ENCODE data around the gene METTL14. TPM values are rescaled to one million over a fixed set of nuclear protein-coding genes. Genes with fewer than 3 reads are reported as not detected.

Gene METTL14
- total RNA-seq, 3 donors from 2014 or later (not counting 1 experiment from before 2014, with no cell fraction given): 50.2 to 57.5 (median 51.9) TPM

DNA sequence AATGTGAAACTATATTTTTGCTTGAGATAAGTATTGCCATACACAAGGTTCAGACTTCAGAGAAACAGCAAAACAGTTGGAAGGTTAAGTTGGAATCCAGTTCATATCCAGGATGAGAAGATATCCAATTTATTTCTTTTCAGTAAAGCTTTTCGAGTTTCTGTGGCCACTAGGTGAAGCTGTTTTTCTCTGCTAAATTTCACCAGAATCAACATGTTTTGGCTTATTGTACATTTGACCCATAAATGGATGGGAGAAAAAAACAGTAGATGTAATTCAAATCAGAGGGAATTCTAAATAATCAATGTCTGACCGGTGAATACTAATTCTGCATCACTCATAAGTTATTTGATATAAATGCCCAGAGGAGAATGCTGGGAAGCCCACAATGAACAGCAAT lies 9.1 kb upstream of the METTL14 start:
- Mint-ChIP-seq H3K4me1 (no peaks in the 10 kb centered on the region), H3K27ac (no peak overlapping the region), H3K9me3 (no peaks in the 10 kb centered on the region), H3K27me3 (ENCODE audit: low read depth in 2 of 2) (peaks cover 17 to 23% of the 10 kb centered on the region in 2 donors), H3K36me3 (no peaks in the 10 kb centered on the region), H3K4me3 (no peak overlapping the region)
- no peak for DNase-seq
- Histone ChIP-seq H3K4me3 (ENCODE audit: low read length) (no peak overlapping the region), H3K9me3 (ENCODE audit: control insufficient read depth, insufficient read depth, low read length) (no peaks in the 10 kb centered on the region), H3K4me1 (ENCODE audit: control insufficient read depth, insufficient read depth, low read length) (no peaks in the 10 kb centered on the region), H3K27ac (ENCODE audit: low read length) (no peak overlapping the region), H3K36me3 (ENCODE audit: control insufficient read depth, insufficient read depth, low read length) (no peaks in the 10 kb centered on the region), H3K27me3 (ENCODE audit: control insufficient read depth, insufficient read depth, low read length) (no peaks in the 10 kb centered on the region)
- intact Hi-C loops (cut with micrococcal nuclease): no loop called here
- no peak for TF ChIP-seq CTCF (IDR thresholded peaks at IDR 0.05)
- ATAC-seq: no peak
- WGBS (ENCODE audit: insufficient coverage): 73% methylated on average over 2 of the region's 2 CpGs

DNA sequence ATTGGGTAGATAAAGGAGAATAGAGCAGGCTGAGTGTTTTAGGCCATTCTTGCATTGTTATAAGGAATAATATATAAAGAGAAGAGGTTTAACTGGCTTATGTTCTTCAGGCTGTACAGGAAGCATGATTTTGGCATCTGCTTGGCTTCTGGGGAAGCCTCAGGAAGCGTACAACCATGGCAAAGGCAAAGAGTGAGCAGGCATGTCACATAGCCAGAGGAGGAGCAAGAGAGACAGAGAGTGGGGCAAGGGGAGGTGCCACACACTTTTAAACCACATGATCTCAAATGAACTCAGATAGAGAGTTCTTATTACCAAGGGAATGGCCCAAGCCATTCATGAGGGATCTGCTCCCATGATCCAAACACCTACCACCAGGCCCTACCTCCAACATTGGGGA lies 4.4 kb upstream of the METTL14 start:
- Mint-ChIP-seq H3K4me1 (peaks cover 9 to 12% of the 10 kb centered on the region in 2 donors), H3K27me3 (ENCODE audit: low read depth in 2 of 2) (peaks cover 21 to 24% of the 10 kb centered on the region in 2 donors), H3K36me3 (no peaks in the 10 kb centered on the region), H3K4me3 (no peak overlapping the region), H3K27ac (no peak overlapping the region), H3K9me3 (no peaks in the 10 kb centered on the region)
- Histone ChIP-seq H3K4me3 (ENCODE audit: low read length) (no peak overlapping the region), H3K27ac (ENCODE audit: low read length) (no peak overlapping the region), H3K27me3 (ENCODE audit: control insufficient read depth, insufficient read depth, low read length) (no peaks in the 10 kb centered on the region), H3K4me1 (ENCODE audit: control insufficient read depth, insufficient read depth, low read length) (peaks cover 4% of the 10 kb centered on the region), H3K9me3 (ENCODE audit: control insufficient read depth, insufficient read depth, low read length) (no peaks in the 10 kb centered on the region), H3K36me3 (ENCODE audit: control insufficient read depth, insufficient read depth, low read length) (no peaks in the 10 kb centered on the region)
- ATAC-seq (no peak), DNase-seq (no peak)
- TF ChIP-seq CTCF (IDR thresholded peaks at IDR 0.05): no peak
- WGBS (ENCODE audit: insufficient coverage): 100% methylated on average over 1 of the region's 1 CpG
- intact Hi-C loops (cut with micrococcal nuclease): no loop called here

DNA sequence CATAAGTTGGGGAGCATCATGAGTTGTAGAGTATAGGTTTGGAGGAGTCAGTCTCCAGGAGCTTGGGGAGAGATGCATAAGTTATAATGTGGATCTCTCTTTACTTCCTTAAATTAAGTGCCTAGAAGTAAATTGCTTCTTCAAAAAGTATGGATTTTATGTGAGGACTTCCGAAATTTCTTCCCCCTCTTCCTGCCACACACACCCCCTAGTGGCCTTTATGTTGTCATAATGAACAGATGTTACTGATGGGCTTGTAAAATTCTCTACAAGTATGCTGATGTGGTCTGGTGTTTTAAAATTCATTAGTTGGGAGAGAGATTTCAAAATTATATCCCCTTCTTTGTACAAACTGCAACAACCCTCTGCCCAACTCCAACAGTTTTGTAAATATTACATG lies 2.3 kb upstream of the METTL14 start:
- H3K9me3 Mint-ChIP-seq: no peaks in the 10 kb centered on the region
- intact Hi-C loops (cut with micrococcal nuclease): no loop called here
- peaks cover 4% of the 10 kb centered on the region for H3K4me1 ChIP-seq (ENCODE audit: control insufficient read depth, insufficient read depth, low read length)
- peak in 1 of 2 donors; percentile 9 for DNase-seq
- H3K36me3 ChIP-seq (ENCODE audit: control insufficient read depth, insufficient read depth, low read length): peaks cover under 1% of the 10 kb centered on the region
- no peak overlapping the region for H3K27ac Mint-ChIP-seq
- H3K27me3 ChIP-seq (ENCODE audit: control insufficient read depth, insufficient read depth, low read length): no peaks in the 10 kb centered on the region
- H3K4me3 Mint-ChIP-seq: peak overlapping the region; percentile 42
- no peaks in the 10 kb centered on the region for H3K36me3 Mint-ChIP-seq
- no peak for ATAC-seq
- no peak overlapping the region for H3K27ac ChIP-seq (ENCODE audit: low read length)
- peak; percentile 12 for TF ChIP-seq CTCF (IDR thresholded peaks at IDR 0.05)
- H3K4me1 Mint-ChIP-seq: peaks cover 21 to 26% of the 10 kb centered on the region in 2 donors
- H3K9me3 ChIP-seq (ENCODE audit: control insufficient read depth, insufficient read depth, low read length): no peaks in the 10 kb centered on the region
- no CpG with 5 or more reads among the region's 1 CpG for WGBS (ENCODE audit: insufficient coverage)
- H3K27me3 Mint-ChIP-seq (ENCODE audit: low read depth in 2 of 2): peaks cover 21 to 24% of the 10 kb centered on the region in 2 donors
- H3K4me3 ChIP-seq (ENCODE audit: low read length): no peak overlapping the region

DNA sequence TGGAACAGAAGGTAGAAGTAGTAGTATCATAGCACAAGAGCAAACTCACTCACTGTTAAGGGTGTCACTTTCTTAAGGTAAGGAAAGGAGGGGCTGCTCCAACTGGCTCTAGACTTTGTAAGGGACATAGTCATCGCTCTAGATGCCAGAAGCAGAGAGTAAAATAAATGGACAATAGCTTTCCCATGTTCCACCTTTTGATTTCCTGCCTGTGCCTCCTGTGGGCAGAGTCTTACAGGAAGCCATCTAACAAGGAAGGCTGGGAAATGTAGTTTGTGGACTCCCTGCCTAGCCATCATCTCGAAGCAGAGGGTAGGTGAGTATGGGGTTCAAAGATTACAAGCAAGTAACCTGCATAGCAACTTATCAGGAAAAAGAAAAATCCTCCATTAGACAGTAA lies 1.7 kb upstream of the METTL14 start:
- H3K9me3 Mint-ChIP-seq: no peaks in the 10 kb centered on the region
- WGBS (ENCODE audit: insufficient coverage): 57% methylated on average over 1 of the region's 2 CpGs
- no peaks in the 10 kb centered on the region for H3K27me3 ChIP-seq (ENCODE audit: control insufficient read depth, insufficient read depth, low read length)
- peak overlapping the region; percentile 42 for H3K4me3 Mint-ChIP-seq
- H3K27ac Mint-ChIP-seq: no peak overlapping the region
- H3K9me3 ChIP-seq (ENCODE audit: control insufficient read depth, insufficient read depth, low read length): no peaks in the 10 kb centered on the region
- peaks cover 21 to 24% of the 10 kb centered on the region in 2 donors for H3K27me3 Mint-ChIP-seq (ENCODE audit: low read depth in 2 of 2)
- H3K4me3 ChIP-seq (ENCODE audit: low read length): no peak overlapping the region
- no peak for ATAC-seq
- peaks cover 4% of the 10 kb centered on the region for H3K4me1 ChIP-seq (ENCODE audit: control insufficient read depth, insufficient read depth, low read length)
- intact Hi-C loops (cut with micrococcal nuclease): no loop called here
- H3K36me3 ChIP-seq (ENCODE audit: control insufficient read depth, insufficient read depth, low read length): peaks cover 6% of the 10 kb centered on the region
- no peak for DNase-seq
- peaks cover 21 to 26% of the 10 kb centered on the region in 2 donors for H3K4me1 Mint-ChIP-seq
- H3K27ac ChIP-seq (ENCODE audit: low read length): no peak overlapping the region
- no peaks in the 10 kb centered on the region for H3K36me3 Mint-ChIP-seq
- TF ChIP-seq CTCF (IDR thresholded peaks at IDR 0.05): no peak

Data from natural killer cell (primary cell).